ENCODE results near the gene ZFAND4.
A peak's percentile ranks its signal among the peaks of the same experiment; 100 is the strongest.

The ZFAND4 gene

DNA sequence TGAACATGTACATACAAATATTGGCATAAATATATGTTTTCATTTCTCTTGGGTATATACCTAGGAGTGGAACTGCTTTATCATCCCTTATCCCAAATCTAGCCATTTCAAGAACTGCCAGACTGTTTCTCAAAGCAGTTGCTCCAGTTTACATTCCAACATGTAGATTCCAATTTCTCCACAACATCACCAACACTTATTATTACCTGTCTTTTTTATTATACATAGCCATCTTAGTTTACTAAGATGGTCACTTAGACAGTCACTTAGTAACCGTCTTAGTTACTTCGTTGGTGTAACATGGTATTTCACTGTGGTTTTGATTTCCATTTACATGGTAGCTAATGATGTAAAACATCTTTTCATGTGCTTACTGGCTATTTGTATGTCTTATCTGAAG, 82.7 kb downstream of the ZFAND4 start:
- DNase-seq (ENCODE audit: low read depth, low spot score): no peak

DNA sequence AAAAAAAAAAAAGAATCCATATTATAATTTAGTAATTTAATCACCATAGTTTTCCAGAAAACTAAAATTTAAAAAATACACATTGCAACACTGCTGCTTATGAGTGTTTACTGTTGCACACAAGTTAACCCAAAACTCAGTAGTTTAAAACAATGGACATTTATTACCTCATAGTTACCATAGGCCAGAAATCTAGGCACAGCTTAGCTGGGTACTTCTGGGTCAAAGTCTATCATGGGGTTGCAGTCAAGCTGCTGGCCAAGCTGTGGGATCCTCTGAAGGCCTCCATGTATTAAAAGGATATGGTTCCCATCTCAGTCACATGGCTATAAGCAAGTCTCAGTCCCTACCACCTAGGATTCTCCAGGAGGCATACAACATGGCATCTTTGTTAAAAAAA, 83.6 kb downstream of the ZFAND4 start:
- no peak for DNase-seq (ENCODE audit: low read depth, low spot score)

DNA sequence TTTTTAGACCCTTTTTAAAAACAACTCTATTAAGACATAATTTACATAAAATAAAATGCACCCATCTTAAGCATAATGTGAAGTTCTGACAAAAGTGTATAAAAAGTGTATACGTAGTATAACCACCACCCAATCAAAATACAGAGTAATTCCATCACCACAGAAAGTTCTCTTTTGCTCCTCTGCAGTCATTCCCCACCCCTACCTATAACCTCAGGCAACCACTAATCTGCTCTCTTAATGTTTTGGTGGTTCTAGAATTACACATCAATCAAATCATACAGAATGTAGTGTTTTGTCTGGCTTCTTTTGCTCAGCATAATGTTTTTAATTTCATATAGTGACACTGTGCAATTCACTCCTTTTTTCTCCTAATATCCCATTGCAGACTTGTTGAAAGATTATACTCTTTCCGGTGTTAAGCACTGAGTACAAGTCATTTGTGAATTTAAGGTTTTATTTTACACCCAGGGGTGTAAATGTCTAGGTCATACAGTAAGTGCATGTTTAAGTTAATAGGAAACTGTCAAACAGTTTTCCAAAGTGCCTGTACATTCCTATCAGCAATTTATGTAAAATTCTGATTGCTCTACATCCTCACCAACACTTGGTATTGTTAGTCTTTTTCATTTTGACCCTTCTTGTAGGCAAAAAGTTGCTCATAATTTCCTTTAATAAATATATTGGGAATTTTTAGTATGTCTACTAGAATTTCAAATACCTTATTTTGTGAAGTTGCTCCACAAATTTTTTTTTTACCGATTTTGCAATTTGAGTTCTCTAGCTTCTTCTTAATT, 86.3 kb downstream of the ZFAND4 start:
- DNase-seq (ENCODE audit: low read depth, low spot score): no peak

- DNase-seq (ENCODE audit: low read depth, low spot score): no peak
These were observed 87.4 kb downstream of the ZFAND4 start for GRCh38 chr10:45585131-45585530.

DNA sequence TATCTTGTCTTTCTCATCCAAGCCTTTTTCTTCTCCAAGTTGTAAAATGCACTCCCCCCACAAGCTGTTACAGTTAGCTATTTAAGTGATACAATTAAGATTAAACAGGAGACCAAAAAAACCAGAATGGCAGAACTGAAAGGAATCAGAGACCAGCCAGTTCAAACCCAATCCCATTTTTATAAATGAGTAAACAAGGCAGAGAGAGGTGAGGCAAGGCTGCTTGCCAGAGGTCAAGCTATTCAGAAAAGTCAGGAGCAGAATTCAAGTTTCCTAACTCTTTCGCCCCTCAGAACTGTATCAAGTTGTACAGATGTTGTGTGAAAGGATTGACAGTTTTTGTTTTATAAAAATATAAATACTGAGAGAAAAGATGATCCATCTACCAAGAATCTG, 90.2 kb downstream of the ZFAND4 start:
- DNase-seq (ENCODE audit: low read depth, low spot score): no peak

DNA sequence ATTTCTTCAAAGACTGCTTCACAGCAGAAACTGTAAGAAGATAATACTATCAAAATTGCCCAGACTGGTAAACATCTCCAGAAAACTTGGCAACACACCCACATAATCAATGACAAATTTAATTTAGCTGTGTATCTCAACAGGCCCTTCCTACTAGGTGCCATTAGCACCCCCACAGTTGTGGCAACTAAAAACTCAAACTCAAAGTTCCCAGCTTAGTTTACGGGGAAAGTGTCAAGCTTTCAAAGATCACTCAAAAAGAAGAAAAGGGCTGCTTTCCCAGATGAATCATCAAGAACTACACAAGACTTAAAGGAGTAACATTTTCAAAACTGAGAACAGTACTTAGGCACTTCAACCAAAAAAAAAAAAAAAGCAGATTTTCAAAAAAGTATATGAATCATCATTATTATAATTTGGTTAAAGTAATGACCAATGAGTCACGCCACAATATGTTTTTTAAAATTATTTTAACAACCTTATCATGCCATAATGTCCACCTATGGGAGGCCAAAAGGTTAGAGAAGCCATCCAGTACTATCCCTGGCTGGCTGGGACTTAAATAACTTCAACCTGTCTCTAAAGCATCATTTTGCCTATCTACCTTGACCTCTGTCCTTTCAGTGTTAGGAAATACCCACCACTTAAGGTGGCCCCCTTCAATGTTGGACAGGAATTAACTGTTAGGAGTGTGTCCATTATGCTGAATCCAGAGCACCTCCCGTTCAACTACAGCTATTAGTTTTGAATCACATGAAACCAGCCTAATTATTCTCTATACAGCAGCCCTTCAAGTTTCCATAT, 90.8 kb downstream of the ZFAND4 start:
- DNase-seq (ENCODE audit: low read depth, low spot score): no peak

DNA sequence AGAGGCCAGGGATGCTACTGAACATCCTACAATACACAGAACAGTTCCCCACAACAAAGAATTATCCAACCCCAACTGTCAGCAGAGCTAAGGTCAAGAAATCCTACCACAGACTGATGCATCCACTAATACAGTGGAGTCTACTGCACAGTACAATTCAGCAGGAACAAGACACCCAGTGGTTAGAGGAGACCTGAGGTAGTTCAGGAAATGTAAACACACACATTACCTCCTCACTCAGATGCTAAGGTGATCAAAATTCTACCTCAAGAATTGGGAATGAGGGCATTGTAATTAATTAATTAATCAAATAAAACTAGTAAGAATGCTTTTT, 91.4 kb downstream of the ZFAND4 start:
- no peak for DNase-seq (ENCODE audit: low read depth, low spot score)

DNA sequence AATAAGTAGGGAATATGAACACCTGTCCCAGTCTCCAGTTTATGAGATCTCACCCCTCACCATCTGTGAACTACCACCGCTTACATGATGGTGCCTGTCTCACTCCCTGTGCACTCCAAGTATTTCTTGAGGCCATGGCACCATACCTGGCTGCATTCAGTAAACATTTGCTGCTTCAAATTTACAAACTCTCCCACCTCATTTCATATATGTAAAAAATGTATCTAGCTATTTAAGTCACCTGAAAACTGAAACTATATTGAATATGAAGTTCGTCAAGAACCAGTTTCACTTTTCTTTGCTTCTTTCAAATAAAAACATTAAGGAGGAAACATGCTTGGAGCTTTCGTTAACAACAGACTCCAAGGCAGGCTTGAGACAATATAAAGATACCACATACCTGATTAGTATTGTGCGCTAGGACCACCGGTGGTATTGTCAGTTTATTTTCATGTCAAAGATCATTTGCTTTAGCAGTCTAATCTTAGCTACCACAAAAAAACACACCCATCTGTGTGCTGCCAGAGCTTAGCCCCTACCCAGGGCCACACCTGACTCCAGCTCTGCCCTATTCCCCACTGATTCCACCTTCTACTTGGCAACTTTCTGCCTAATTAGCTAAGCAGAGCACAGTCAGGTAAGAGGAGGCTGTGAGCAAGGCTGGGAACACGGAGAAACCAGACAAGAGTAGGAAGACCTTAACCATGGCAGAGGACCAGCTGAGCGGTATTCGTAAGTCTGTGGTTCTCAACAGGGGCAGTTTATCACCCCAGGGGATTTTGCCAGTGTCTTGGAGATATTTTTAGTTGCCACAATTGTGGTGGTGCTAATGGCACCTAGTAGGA, 92.0 kb downstream of the ZFAND4 start:
- no peak for DNase-seq (ENCODE audit: low read depth, low spot score)

DNA sequence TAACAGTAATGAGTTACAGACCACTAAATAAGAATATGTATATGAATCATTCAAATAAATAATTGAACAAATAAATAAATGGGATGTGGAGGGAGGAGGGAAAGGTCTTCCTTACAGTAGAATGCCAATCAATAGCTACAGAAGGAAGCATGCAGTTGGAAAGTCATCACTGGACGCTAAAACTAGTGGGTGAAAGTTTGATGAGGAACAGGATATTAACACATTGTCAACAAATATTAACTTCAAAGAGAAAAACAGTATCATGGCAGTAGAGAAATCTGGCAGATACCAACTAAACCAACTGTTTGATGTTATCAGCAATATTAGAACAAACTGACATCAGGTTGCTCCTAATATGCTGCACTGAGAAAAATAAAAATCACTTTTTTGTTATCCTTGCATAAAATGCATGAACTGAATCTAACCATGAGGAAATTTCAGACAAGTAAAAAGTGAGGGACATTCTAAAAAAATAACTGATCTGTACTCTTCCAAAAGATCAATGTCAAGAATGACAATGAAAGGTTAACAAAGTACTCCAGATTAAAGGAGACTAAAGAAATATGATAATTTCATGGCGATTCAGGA, 94.1 kb downstream of the ZFAND4 start:
- no peak for DNase-seq (ENCODE audit: low read depth, low spot score)

DNA sequence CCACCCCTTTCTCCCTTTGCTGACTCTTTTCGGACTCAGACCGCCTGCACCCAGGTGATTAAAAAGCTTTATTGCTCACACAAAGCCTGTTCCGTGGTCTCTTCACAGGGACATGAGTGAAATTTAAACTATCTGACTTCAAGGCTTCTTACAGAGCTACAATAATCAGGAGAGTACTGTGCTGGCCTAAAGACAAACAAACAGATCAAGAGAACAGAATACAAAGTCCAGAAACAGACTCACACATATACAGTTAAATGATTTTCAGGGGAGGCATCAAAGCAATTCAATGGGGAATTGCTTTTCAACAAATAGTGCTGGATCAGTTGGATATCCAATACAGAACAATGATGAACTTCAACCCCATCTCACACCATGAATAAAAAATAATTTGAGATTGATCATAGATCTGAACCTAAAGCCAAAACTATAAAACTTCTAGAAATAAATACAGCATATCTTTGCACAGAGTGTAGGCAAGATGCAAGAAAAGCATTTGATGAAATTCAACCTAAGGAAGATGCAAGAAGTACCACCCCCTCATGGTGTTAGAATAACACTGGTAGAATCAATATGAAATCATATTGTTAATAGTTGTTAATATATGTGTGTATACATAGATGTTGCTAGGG, 96.5 kb downstream of the ZFAND4 start:
- DNase-seq (ENCODE audit: low read depth, low spot score): no peak

GRCh38 chr10:45575032-45575761, 97.4 kb downstream of the ZFAND4 start:
- peak; percentile 38 for DNase-seq (ENCODE audit: low read depth, low spot score)

DNA sequence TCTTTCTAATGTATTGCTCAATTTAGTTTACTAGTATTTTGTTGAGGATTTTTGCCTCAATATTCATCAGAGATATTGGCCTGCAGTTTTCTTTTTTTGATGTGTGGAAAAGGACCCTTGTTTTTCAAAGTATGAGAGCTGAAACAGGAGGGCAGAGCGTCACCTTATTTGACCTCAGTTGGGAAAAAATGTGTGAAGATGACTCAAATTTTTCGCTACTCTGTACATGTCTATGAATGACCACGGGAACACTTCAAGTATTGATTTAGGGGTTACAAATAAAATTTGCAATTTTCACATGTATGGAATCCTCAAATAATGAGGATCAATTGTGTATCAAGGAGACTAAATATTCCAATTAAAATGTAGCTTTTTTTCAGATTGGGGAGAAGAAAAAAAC, 103.1 kb downstream of the ZFAND4 start:
- DNase-seq (ENCODE audit: low read depth, low spot score): no peak

DNA sequence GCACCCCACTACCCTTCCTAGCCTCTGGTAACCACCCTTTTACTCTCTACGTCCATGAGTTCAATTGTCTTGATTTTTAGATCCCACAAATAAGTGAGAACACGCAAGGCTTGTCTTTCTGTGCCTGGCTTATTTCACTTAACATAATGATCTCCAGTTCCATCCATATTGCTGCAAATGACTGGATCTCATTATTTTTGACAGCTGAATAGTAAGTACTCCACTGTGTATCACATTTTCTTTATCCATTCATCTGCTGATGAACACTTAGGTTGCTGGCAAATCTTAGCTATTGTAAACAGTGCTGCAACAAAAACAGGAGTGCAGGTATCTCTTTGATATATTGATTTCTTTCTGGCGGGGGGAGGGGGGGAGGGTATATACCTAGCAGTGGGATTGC, 106.2 kb downstream of the ZFAND4 start:
- no peak for DNase-seq (ENCODE audit: low read depth, low spot score)
